ENCODE data around the gene TWIST2. TPM values are rescaled to one million over a fixed set of nuclear protein-coding genes. Genes with fewer than 3 reads are reported as not detected.

Gene TWIST2
- polyA plus RNA-seq, 2 donors = 1.8 to 5.2 TPM

DNA sequence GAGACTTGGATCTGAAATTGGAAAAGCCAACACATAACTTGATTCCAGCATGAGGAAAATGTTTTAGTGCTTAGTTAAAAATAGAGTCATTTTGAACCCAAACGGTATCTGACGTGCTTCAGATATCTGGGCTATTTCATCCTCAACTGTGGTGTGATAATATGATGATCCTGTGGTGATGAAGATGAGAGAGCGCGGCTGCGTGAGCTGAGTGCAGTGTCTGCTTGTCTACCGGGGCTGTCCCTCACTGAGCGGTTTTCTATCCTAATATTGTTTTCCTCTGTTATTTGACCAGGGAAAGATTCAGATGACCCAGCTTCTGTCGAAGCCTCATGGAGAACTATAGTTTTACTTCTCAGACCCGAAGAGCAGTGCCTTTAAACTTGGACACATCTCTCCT lies 5.8 kb downstream of the TWIST2 start:
- no peak overlapping the region for H3K4me3 ChIP-seq (ENCODE audit: low read depth in 1 of 2, low read length in 2 of 2)
- H3K27ac ChIP-seq (ENCODE audit: low read depth in 2 of 2, low read length in 1 of 2) = no peak overlapping the region
- H3K27me3 ChIP-seq (ENCODE audit: control insufficient read depth in 1 of 2, insufficient read depth in 2 of 2, low read length in 2 of 2) = peaks cover 0 to 9% of the 10 kb centered on the region in 2 donors

DNA sequence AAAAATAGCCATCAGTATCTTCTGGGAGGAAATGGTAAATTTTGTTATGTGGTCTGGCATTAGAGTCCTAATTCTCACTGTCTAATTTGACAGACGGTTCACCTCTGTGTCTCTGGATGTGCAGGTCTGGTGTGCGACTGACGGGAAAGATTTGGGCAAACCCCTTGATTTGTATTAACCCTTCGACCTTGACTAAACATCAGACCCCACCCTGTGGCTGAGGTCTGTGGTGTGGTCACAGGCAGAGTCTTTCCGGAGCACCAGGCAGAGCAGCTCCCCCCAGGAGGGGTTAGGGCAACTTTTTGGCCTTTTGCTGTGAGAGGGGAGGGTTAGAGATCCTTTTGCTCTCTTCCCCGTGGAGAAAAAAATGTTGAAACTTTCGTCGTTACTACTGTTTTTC lies 6.4 kb downstream of the TWIST2 start:
- H3K36me3 ChIP-seq (ENCODE audit: control insufficient read depth in 2 of 2, insufficient read depth in 2 of 2, low read length in 1 of 2) = no peaks in the 10 kb centered on the region
- no peaks in the 10 kb centered on the region for H3K4me1 ChIP-seq (ENCODE audit: control insufficient read depth in 2 of 2, insufficient read depth in 2 of 2, low read length in 1 of 2)
- no peak overlapping the region for H3K27ac ChIP-seq (ENCODE audit: low read depth in 2 of 2, low read length in 1 of 2)
- no peaks in the 10 kb centered on the region for H3K9me3 ChIP-seq (ENCODE audit: control insufficient read depth in 2 of 2, insufficient read depth in 1 of 2, low read depth in 1 of 2, low read length in 1 of 2)
- 58 to 67% methylated on average over 8 of the region's 8 CpGs for WGBS, 2 donors
- H3K4me3 ChIP-seq (ENCODE audit: low read depth in 1 of 2, low read length in 2 of 2) = no peak overlapping the region
- H3K27me3 ChIP-seq (ENCODE audit: control insufficient read depth in 1 of 2, insufficient read depth in 2 of 2, low read length in 2 of 2) = peaks cover 0 to 4% of the 10 kb centered on the region in 2 donors

More for the DNA sequence above, 5.8 kb downstream of the TWIST2 start:
- Histone ChIP-seq H3K4me1 (ENCODE audit: control insufficient read depth in 2 of 2, insufficient read depth in 2 of 2, low read length in 1 of 2) (no peaks in the 10 kb centered on the region), H3K36me3 (ENCODE audit: control insufficient read depth in 2 of 2, insufficient read depth in 2 of 2, low read length in 1 of 2) (no peaks in the 10 kb centered on the region), H3K9me3 (ENCODE audit: control insufficient read depth in 2 of 2, insufficient read depth in 1 of 2, low read depth in 1 of 2, low read length in 1 of 2) (no peaks in the 10 kb centered on the region)
- WGBS, 2 donors = 79 to 83% methylated on average over 9 of the region's 9 CpGs

DNA sequence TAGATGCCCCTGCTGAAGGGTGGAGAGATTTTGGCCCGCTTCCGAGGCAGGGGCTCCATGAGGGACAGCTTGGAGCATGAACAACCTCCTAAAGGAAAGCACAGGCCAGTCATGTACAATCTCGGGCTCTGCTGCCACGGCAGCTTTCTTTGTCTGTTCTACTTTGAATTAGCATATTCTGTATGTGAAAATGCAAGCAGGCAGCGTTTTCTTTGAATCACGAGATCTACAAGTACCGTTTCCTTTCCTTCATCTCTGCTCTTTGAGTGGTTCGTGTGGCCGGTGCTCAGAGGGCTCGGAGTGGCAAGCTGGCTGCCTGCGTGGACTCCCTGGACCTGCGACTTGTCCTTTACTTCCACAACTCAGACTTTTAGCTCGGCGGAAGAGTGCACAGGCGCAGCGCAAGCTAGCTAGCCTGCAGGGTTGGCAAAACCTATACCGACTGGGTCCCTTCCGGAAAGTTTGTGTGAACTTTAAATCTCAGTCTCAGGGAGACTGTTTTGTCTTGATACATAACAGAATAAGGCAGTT lies 6.9 kb downstream of the TWIST2 start:
- H3K27me3 ChIP-seq (ENCODE audit: control insufficient read depth in 1 of 2, insufficient read depth in 2 of 2, low read length in 2 of 2) = no peaks in the 10 kb centered on the region
- 81 to 84% methylated on average over 18 of the region's 18 CpGs for WGBS, 2 donors
- no peaks in the 10 kb centered on the region for H3K9me3 ChIP-seq (ENCODE audit: control insufficient read depth in 2 of 2, insufficient read depth in 1 of 2, low read depth in 1 of 2, low read length in 1 of 2)
- no peak overlapping the region for H3K4me3 ChIP-seq (ENCODE audit: low read depth in 1 of 2, low read length in 2 of 2)
- no peaks in the 10 kb centered on the region for H3K4me1 ChIP-seq (ENCODE audit: control insufficient read depth in 2 of 2, insufficient read depth in 2 of 2, low read length in 1 of 2)
- H3K36me3 ChIP-seq (ENCODE audit: control insufficient read depth in 2 of 2, insufficient read depth in 2 of 2, low read length in 1 of 2) = no peaks in the 10 kb centered on the region
- peak overlapping the region in 1 of 2 donors; percentile 30 for H3K27ac ChIP-seq (ENCODE audit: low read depth in 2 of 2, low read length in 1 of 2)

DNA sequence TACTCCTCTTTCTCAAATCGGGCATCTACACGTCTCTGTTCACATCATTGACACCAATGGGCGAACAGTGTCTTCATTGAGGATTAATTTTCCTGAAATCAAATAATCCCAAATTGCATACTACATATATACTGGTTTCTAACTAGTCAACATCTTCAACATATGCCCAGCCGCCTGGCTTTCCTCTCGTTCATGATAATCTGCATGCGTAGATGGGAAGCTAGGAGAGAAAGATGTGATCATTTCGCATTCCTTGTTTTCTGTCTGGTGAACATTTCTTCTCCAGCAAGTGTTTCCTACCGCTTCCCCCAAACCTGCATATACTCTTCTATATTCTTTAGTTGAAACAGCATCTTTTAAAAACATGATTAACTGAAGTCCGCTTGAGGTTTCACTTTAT lies 7.4 kb downstream of the TWIST2 start:
- Histone ChIP-seq H3K27me3 (ENCODE audit: control insufficient read depth in 1 of 2, insufficient read depth in 2 of 2, low read length in 2 of 2) (no peaks in the 10 kb centered on the region), H3K27ac (ENCODE audit: low read depth in 2 of 2, low read length in 1 of 2) (no peak overlapping the region), H3K4me3 (ENCODE audit: low read depth in 1 of 2, low read length in 2 of 2) (no peak overlapping the region), H3K9me3 (ENCODE audit: control insufficient read depth in 2 of 2, insufficient read depth in 1 of 2, low read depth in 1 of 2, low read length in 1 of 2) (no peaks in the 10 kb centered on the region), H3K36me3 (ENCODE audit: control insufficient read depth in 2 of 2, insufficient read depth in 2 of 2, low read length in 1 of 2) (no peaks in the 10 kb centered on the region), H3K4me1 (ENCODE audit: control insufficient read depth in 2 of 2, insufficient read depth in 2 of 2, low read length in 1 of 2) (no peaks in the 10 kb centered on the region)
- WGBS, 2 donors = 90 to 92% methylated on average over 9 of the region's 9 CpGs

DNA sequence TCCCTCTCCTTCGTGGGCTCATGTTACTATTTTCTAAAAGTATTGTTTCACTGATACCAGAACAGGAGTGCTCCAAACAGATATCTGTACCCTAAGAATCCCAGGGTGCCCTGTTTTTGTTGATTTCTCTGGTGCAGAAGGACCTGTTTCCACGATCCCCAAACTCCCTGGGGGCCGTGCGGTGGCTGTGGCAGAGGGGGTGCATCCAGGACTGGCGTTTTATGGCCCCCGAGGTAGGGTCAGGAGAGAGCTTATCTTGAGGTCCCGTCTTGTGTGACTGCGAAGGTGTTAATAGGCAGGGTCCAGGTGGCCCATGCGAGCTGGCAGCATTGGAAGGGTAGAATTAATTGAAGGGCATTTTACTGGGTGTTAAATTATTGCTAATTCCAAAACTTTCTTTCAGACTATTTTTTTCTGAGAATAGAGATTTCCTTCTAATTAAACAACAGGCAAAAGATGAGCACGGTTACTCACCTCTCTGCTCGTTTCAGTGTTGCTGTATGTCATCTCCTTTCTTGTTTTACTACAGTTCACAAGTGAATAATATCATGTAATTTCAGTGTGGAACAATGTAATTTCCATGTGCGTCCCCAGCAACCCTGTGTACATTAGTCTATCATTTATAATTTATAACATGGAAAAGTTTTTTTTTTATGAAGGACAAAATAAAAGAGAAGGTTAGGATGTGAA lies 8.2 kb downstream of the TWIST2 start:
- Histone ChIP-seq H3K4me3 (ENCODE audit: low read depth in 1 of 2, low read length in 2 of 2) (no peak overlapping the region), H3K9me3 (ENCODE audit: control insufficient read depth in 2 of 2, insufficient read depth in 1 of 2, low read depth in 1 of 2, low read length in 1 of 2) (no peaks in the 10 kb centered on the region), H3K27ac (ENCODE audit: low read depth in 2 of 2, low read length in 1 of 2) (no peak overlapping the region), H3K27me3 (ENCODE audit: control insufficient read depth in 1 of 2, insufficient read depth in 2 of 2, low read length in 2 of 2) (no peaks in the 10 kb centered on the region), H3K36me3 (ENCODE audit: control insufficient read depth in 2 of 2, insufficient read depth in 2 of 2, low read length in 1 of 2) (no peaks in the 10 kb centered on the region), H3K4me1 (ENCODE audit: control insufficient read depth in 2 of 2, insufficient read depth in 2 of 2, low read length in 1 of 2) (no peaks in the 10 kb centered on the region)
- WGBS, 2 donors = 78 to 80% methylated on average over 12 of the region's 12 CpGs

DNA sequence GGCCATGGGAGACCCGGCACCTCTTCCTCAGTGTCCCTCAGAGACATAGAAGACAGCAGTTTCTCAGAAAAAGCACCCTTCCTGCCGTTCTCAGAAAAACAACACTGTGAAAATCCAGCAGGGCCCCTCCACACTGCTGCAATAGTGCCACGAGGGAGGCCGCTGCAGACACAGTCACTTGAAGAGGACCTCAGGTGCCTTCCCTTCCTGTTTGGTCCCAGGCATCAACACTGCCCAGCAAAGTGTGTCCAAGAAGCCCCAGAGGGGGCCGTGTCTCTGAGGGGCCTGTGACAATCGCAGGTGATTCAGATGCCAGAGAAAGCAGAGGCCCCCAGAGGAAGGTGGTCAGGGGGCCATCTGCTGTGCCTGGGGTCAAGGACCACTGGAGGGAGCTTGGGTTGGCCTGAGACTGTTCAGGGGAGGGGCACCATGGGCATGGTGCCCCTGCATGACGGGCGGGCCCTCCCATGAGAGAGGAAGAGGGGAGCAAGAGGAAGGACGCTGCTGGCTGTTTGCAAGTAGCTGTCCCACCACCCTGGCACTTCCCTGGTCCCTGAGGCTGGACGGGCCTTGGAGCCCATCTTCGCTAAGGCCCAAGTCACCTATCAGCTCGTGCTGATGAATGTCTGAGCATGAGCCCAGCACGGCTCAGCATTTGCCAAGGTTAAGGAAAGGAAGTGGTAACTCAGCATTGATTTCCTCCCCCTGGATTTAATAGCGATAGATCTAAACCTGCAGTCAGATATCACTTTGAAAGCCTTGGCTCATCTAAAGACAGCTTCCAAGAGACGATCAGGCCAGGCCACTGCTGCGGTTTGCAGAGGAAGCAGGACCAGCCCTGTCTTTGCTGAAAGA lies 9.1 kb downstream of the TWIST2 start:
- H3K36me3 ChIP-seq (ENCODE audit: control insufficient read depth in 2 of 2, insufficient read depth in 2 of 2, low read length in 1 of 2) = no peaks in the 10 kb centered on the region
- no peaks in the 10 kb centered on the region for H3K9me3 ChIP-seq (ENCODE audit: control insufficient read depth in 2 of 2, insufficient read depth in 1 of 2, low read depth in 1 of 2, low read length in 1 of 2)
- H3K4me3 ChIP-seq (ENCODE audit: low read depth in 1 of 2, low read length in 2 of 2) = no peak overlapping the region
- H3K4me1 ChIP-seq (ENCODE audit: control insufficient read depth in 2 of 2, insufficient read depth in 2 of 2, low read length in 1 of 2) = no peaks in the 10 kb centered on the region
- no peaks in the 10 kb centered on the region for H3K27me3 ChIP-seq (ENCODE audit: control insufficient read depth in 1 of 2, insufficient read depth in 2 of 2, low read length in 2 of 2)
- 81 to 83% methylated on average over 16 of the region's 16 CpGs for WGBS, 2 donors
- H3K27ac ChIP-seq (ENCODE audit: low read depth in 2 of 2, low read length in 1 of 2) = no peak overlapping the region

DNA sequence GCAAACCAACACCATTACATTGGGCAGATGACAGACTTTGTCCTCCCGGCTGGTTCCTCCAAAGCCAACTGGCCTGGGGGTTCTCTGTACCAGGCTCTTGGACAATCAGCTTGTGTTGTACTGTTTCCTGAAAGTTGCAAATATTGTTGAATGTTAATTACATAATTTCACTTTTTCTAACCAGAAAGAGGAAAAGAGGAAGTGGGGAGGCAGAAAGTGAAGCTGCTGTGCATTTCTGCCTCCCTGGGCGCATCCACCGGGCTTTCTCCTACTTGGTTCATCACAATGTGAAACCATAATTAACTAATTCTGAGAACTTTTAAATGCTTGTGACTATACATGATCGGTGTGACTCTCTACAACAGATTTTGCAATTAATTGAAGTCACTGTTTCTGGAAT lies 10.1 kb downstream of the TWIST2 start:
- no peaks in the 10 kb centered on the region for H3K9me3 ChIP-seq (ENCODE audit: control insufficient read depth in 2 of 2, insufficient read depth in 1 of 2, low read depth in 1 of 2, low read length in 1 of 2)
- H3K36me3 ChIP-seq (ENCODE audit: control insufficient read depth in 2 of 2, insufficient read depth in 2 of 2, low read length in 1 of 2) = no peaks in the 10 kb centered on the region
- H3K27ac ChIP-seq (ENCODE audit: low read depth in 2 of 2, low read length in 1 of 2) = no peak overlapping the region
- no peaks in the 10 kb centered on the region for H3K4me1 ChIP-seq (ENCODE audit: control insufficient read depth in 2 of 2, insufficient read depth in 2 of 2, low read length in 1 of 2)
- 78 to 82% methylated on average over 4 of the region's 4 CpGs for WGBS, 2 donors
- H3K27me3 ChIP-seq (ENCODE audit: control insufficient read depth in 1 of 2, insufficient read depth in 2 of 2, low read length in 2 of 2) = no peaks in the 10 kb centered on the region
- no peak overlapping the region for H3K4me3 ChIP-seq (ENCODE audit: low read depth in 1 of 2, low read length in 2 of 2)

DNA sequence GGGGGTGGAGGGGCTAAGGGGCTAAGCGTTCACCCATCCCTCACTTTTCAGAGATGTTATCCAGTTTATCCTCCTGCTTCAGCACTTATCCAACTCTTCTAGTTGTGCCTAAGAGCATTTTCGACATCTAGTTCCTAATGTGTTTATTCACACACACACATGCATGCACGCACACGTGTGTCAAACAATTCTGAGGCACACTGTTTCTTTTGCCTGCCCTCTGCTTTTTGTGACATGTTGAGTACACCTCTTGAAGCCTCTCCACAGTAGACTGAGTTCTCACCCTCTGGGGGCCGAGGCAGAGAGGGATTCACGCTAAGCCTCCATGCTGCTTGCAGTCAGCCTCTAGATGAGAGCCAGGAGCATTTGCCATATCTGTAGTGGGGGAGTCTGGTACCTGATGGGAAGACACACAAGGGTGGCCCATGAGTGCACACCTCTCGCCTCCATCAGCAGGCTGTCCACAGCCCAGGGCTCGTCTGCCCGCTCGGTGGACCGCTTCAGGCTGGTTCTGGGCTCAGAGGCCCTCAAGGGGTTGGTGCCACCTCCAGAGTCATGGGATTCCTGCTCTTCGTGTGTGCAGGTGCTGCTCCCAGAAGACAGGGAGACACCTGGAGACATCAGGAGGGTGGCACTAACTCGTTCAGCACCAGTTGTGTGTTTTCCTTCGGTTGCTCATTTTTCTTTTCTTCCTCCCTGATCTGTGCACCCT lies 11.9 kb downstream of the TWIST2 start:
- Histone ChIP-seq H3K27me3 (ENCODE audit: control insufficient read depth in 1 of 2, insufficient read depth in 2 of 2, low read length in 2 of 2) (no peaks in the 10 kb centered on the region), H3K4me1 (ENCODE audit: control insufficient read depth in 2 of 2, insufficient read depth in 2 of 2, low read length in 1 of 2) (peaks cover 3 to 6% of the 10 kb centered on the region in 2 donors), H3K36me3 (ENCODE audit: control insufficient read depth in 2 of 2, insufficient read depth in 2 of 2, low read length in 1 of 2) (no peaks in the 10 kb centered on the region), H3K9me3 (ENCODE audit: control insufficient read depth in 2 of 2, insufficient read depth in 1 of 2, low read depth in 1 of 2, low read length in 1 of 2) (no peaks in the 10 kb centered on the region), H3K4me3 (ENCODE audit: low read depth in 1 of 2, low read length in 2 of 2) (no peak overlapping the region), H3K27ac (ENCODE audit: low read depth in 2 of 2, low read length in 1 of 2) (no peak overlapping the region)
- WGBS, 2 donors = 80 to 82% methylated on average over 14 of the region's 14 CpGs

DNA sequence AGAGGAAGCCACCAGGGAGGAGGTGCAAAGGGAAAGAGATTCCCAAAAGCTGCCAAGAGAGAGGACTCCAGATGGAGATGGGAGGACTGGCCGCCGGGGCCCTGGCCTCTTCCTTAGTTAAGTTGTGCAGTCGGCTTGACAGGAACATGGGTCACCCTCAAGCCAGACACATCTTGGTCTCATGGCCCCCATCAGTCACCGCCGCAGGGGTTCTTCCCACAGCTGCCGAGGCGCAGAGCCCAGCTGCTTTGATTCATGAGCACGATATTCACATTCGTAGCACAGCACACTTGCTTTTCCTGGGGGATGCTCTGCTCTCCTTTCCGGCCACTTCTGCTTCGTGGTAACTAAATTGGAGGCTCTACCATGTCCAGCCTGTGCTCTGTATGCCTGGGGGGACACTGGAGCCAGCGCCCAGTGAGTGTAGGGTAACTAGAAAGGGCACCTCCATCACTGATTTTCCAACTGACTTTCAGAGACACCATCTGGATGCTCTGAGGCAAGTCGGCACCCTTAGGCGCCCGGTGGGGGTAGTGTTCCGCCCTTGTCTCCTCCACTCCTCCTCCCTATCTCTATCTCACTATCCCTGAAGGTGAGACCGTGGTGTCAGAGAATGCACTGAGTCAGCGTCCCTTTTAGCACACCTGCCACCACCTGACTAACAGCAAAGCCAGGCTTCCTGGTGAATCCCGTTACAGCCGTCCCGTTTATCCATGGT lies 13.3 kb downstream of the TWIST2 start:
- no peak overlapping the region for H3K4me3 ChIP-seq (ENCODE audit: low read depth in 1 of 2, low read length in 2 of 2)
- H3K4me1 ChIP-seq (ENCODE audit: control insufficient read depth in 2 of 2, insufficient read depth in 2 of 2, low read length in 1 of 2) = peaks cover 3 to 6% of the 10 kb centered on the region in 2 donors
- no peaks in the 10 kb centered on the region for H3K9me3 ChIP-seq (ENCODE audit: control insufficient read depth in 2 of 2, insufficient read depth in 1 of 2, low read depth in 1 of 2, low read length in 1 of 2)
- H3K36me3 ChIP-seq (ENCODE audit: control insufficient read depth in 2 of 2, insufficient read depth in 2 of 2, low read length in 1 of 2) = no peaks in the 10 kb centered on the region
- H3K27ac ChIP-seq (ENCODE audit: low read depth in 2 of 2, low read length in 1 of 2) = no peak overlapping the region
- H3K27me3 ChIP-seq (ENCODE audit: control insufficient read depth in 1 of 2, insufficient read depth in 2 of 2, low read length in 2 of 2) = no peaks in the 10 kb centered on the region
- WGBS, 2 donors = 76 to 77% methylated on average over 21 of the region's 21 CpGs

Measured in esophagus (tissue), 2 donors.